Type B pancreatic cell (in vitro differentiated cells): ENCODE measurements around the gene MEF2B. TPM values are rescaled to one million over a fixed set of nuclear protein-coding genes. Genes with fewer than 3 reads are reported as not detected.

Source experiments
- DNase-seq: peaks from one replicate; pipeline ENCODE4 v3.0.0; 2021; ENCODE audit warnings: mixed read lengths; ENCODE audit not compliant: unreplicated experiment; ENCODE audit errors: extremely low spot score
- H3K27ac Mint-ChIP-seq: 2 replicates; pipeline ENCODE4 v1.8.0; 2021; ENCODE audit warnings: mild to moderate bottlenecking, mixed read lengths
- H3K27me3 Mint-ChIP-seq: 2 replicates; pipeline ENCODE4 v1.8.0; 2021; ENCODE audit warnings: mixed read lengths
- H3K36me3 Mint-ChIP-seq: 2 replicates; pipeline ENCODE4 v1.8.0; 2021; ENCODE audit warnings: mixed read lengths
- H3K4me1 Mint-ChIP-seq: one replicate; pipeline ENCODE4 v1.8.0; 2021; ENCODE audit warnings: mixed read lengths; ENCODE audit not compliant: unreplicated experiment
- H3K4me3 Mint-ChIP-seq: 2 replicates; pipeline ENCODE4 v1.8.0; 2021; ENCODE audit warnings: mild to moderate bottlenecking, mixed read lengths
- H3K9me3 Mint-ChIP-seq: 2 replicates; pipeline ENCODE4 v1.8.0; 2021; ENCODE audit warnings: mixed read lengths
- CTCF ChIP-seq: fragments of 200-600 bp; sonication (generic); conservative IDR thresholded peaks from 2 replicates; pipeline ENCODE4 v1.5.0; 2021; ENCODE audit warnings: antibody characterized with exemption, mild to moderate bottlenecking
- total RNA-seq: library from RNA; stranded (reverse); gene quantifications from 2 replicates; pipeline ENCODE4 v1.2.1, GENCODE V29; 2021; ENCODE audit warnings: low replicate concordance

The MEF2B gene
- total RNA-seq, 1 donor from 2014 or later: 1.6 TPM

- Mint-ChIP-seq H3K27ac (no peak overlapping the region), H3K9me3 (no peaks in the 10 kb centered on the region), H3K4me1 (no peaks in the 10 kb centered on the region), H3K27me3 (no peaks in the 10 kb centered on the region), H3K4me3 (no peak overlapping the region), H3K36me3 (no peaks in the 10 kb centered on the region)
- no peak for TF ChIP-seq CTCF
- no peak for DNase-seq
Observed at GRCh38 chr19:19098084-19098702, 71.9 kb downstream of the MEF2B start.

GRCh38 chr19:19096641-19097627 lies 73.1 kb downstream of the MEF2B start:
- H3K36me3 Mint-ChIP-seq: no peaks in the 10 kb centered on the region
- no peaks in the 10 kb centered on the region for H3K4me1 Mint-ChIP-seq
- H3K4me3 Mint-ChIP-seq: no peak overlapping the region
- DNase-seq: no peak
- no peaks in the 10 kb centered on the region for H3K27me3 Mint-ChIP-seq
- TF ChIP-seq CTCF: no peak
- H3K9me3 Mint-ChIP-seq: no peaks in the 10 kb centered on the region
- H3K27ac Mint-ChIP-seq: peak overlapping the region; percentile 50

GRCh38 chr19:19095691-19096090 lies 74.4 kb downstream of the MEF2B start:
- no peaks in the 10 kb centered on the region for H3K27me3 Mint-ChIP-seq
- H3K27ac Mint-ChIP-seq: no peak overlapping the region
- no peak for TF ChIP-seq CTCF
- H3K9me3 Mint-ChIP-seq: no peaks in the 10 kb centered on the region
- H3K4me1 Mint-ChIP-seq: no peaks in the 10 kb centered on the region
- H3K4me3 Mint-ChIP-seq: no peak overlapping the region
- DNase-seq: no peak
- no peaks in the 10 kb centered on the region for H3K36me3 Mint-ChIP-seq

Other genes with a start within 250 kb of the MEF2B start
- 20.8 and 38.6 TPM in 2 replicates for gene HOMER3, start 229.0 kb downstream of the MEF2B start, total RNA-seq
- gene SUGP2, start 136.7 kb downstream of the MEF2B start, total RNA-seq: 58.6 and 123 TPM in 2 replicates
- gene ARMC6, start 136.7 kb downstream of the MEF2B start, total RNA-seq: 28.2 and 34.6 TPM in 2 replicates
- gene SLC25A42, start 106.3 kb downstream of the MEF2B start, total RNA-seq: 10.0 and 13.4 TPM in 2 replicates
- 29.1 and 45.2 TPM in 2 replicates for gene TMEM161A, start 31.8 kb downstream of the MEF2B start, total RNA-seq
- gene BORCS8, start 21.9 kb upstream of the MEF2B start, total RNA-seq: 28.8 and 29.1 TPM in 2 replicates
- 79.7 and 103 TPM in 2 replicates for gene RFXANK, start 22.0 kb upstream of the MEF2B start, total RNA-seq
- 15.2 and 22.9 TPM in 2 replicates for gene NR2C2AP, start 33.2 kb upstream of the MEF2B start, total RNA-seq
- 0.07 and 0.80 TPM in 2 replicates for gene NCAN, start 41.7 kb upstream of the MEF2B start, total RNA-seq
- 5.4 and 6.4 TPM in 2 replicates for gene TM6SF2, start 103.0 kb upstream of the MEF2B start, total RNA-seq
- 60.8 and 86.8 TPM in 2 replicates for gene SUGP1, start 150.2 kb upstream of the MEF2B start, total RNA-seq
- 68.6 and 83.3 TPM in 2 replicates for gene MAU2, start 150.6 kb upstream of the MEF2B start, total RNA-seq
- 102 and 113 TPM in 2 replicates for gene GATAD2A, start 235.4 kb upstream of the MEF2B start, total RNA-seq